ENCODE measurements around the gene CERS1.

Gene CERS1

GRCh38 chr19:18899624-18900560, 3.9 kb upstream of the CERS1 start:
- DNase-seq (ENCODE audit: extremely low spot score, insufficient read length, low read depth) = no peak
- FAIRE-seq = no peak

GRCh38 chr19:18898607-18899408, 2.9 kb upstream of the CERS1 start:
- no peak for FAIRE-seq
- no peak for DNase-seq (ENCODE audit: extremely low spot score, insufficient read length, low read depth)

- FAIRE-seq = no peak
- no peak for DNase-seq (ENCODE audit: extremely low spot score, insufficient read length, low read depth)
These were observed 2.2 kb upstream of the CERS1 start for GRCh38 chr19:18898081-18898606.

GRCh38 chr19:18897094-18898029, 1.4 kb upstream of the CERS1 start:
- DNase-seq (ENCODE audit: extremely low spot score, insufficient read length, low read depth) = no peak
- no peak for FAIRE-seq

GRCh38 chr19:18896421-18896841, 473 bp upstream of the CERS1 start:
- no peak for DNase-seq (ENCODE audit: extremely low spot score, insufficient read length, low read depth)
- FAIRE-seq = no peak

GRCh38 chr19:18895038-18895823, 727 bp downstream of the CERS1 start:
- DNase-seq (ENCODE audit: extremely low spot score, insufficient read length, low read depth) (no peak), FAIRE-seq (no peak)

- FAIRE-seq = no peak
- DNase-seq (ENCODE audit: extremely low spot score, insufficient read length, low read depth) = no peak
These were observed 1.5 kb downstream of the CERS1 start for GRCh38 chr19:18894254-18895037.

- FAIRE-seq (no peak), DNase-seq (ENCODE audit: extremely low spot score, insufficient read length, low read depth) (no peak)
These were observed 2.2 kb downstream of the CERS1 start for GRCh38 chr19:18893587-18894253.

GRCh38 chr19:18889949-18890745, 5.8 kb downstream of the CERS1 start:
- no peak for DNase-seq (ENCODE audit: extremely low spot score, insufficient read length, low read depth)
- FAIRE-seq = no peak

- no peak for DNase-seq (ENCODE audit: extremely low spot score, insufficient read length, low read depth)
- no peak for FAIRE-seq
These were observed 9.0 kb downstream of the CERS1 start for GRCh38 chr19:18886972-18887371.

GRCh38 chr19:18883526-18884304, 12.2 kb downstream of the CERS1 start:
- FAIRE-seq (no peak), DNase-seq (ENCODE audit: extremely low spot score, insufficient read length, low read depth) (no peak)

GRCh38 chr19:18881491-18881890, 14.5 kb downstream of the CERS1 start:
- DNase-seq (ENCODE audit: extremely low spot score, insufficient read length, low read depth) (no peak), FAIRE-seq (no peak)

GRCh38 chr19:18879579-18880373, 16.2 kb downstream of the CERS1 start:
- DNase-seq (ENCODE audit: extremely low spot score, insufficient read length, low read depth) (no peak), FAIRE-seq (no peak)

GRCh38 chr19:18878858-18879578, 16.9 kb downstream of the CERS1 start:
- FAIRE-seq (no peak), DNase-seq (ENCODE audit: extremely low spot score, insufficient read length, low read depth) (no peak)

Measured in GM18507 (cell line).